GM13976 (cell line): ENCODE measurements around the gene FMNL2.

ENCODE experiments used
- DNase-seq: peaks from one replicate; pipeline ENCODE4 v3.0.0; 2012; ENCODE audit warnings: low spot score
- CTCF ChIP-seq: IDR thresholded peaks from 2 replicates; pipeline ENCODE4 v1.5.1; 2012; ENCODE audit warnings: borderline replicate concordance, mild to moderate bottlenecking; ENCODE audit not compliant: insufficient read depth; ENCODE audit errors: extremely low read depth, missing control alignments, control extremely low read depth
- in situ Hi-C: fragments of 300-500 bp; cut with MboI; formaldehyde crosslinking; loops from one replicate; pipeline ENCODE4 v1.12.0; 2022; ENCODE audit warnings: low sequenced_read_pairs, mixed read lengths, inconsistent platforms; ENCODE audit not compliant: unreplicated experiment

FMNL2 gene

GRCh38 chr2:152405206-152406118, 70.5 kb downstream of the FMNL2 start:
- DNase-seq: no peak
- TF ChIP-seq CTCF: no peak
- in situ Hi-C loops: no loop called here

DNA sequence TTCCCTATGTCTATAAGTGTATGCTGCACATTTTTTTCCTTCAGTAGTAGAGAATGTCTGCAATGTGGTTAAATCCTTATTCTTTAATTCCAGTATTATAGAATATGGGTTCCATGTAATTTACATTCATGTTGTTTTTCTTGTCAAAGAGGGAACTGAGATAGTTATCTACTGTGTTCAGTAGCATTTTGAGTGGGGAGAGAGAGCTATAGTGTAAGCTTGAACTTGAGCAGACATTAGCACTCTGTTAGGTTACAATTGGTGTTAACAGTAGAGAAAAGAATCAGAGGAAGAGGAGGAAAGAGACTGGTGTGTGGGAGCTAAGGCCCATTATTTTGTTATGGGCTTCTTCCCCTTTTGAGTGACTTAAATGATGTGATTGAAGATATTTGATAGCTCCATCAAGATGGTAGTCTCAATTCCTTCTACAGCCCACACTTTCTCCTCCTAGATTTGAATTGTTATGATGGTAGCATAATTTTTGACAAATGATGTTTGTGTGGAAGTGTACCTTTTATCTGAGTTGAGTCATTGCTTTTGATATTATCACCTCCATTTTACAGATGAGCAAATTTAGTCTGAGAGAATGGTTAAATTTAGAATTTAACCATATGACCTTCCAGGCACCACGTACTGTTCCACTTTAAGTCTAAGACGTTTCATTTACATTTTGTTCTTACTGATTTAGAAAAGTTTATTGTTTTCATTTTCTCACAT, 71.3 kb downstream of the FMNL2 start:
- TF ChIP-seq CTCF: no peak
- in situ Hi-C loops: no loop called here

DNA sequence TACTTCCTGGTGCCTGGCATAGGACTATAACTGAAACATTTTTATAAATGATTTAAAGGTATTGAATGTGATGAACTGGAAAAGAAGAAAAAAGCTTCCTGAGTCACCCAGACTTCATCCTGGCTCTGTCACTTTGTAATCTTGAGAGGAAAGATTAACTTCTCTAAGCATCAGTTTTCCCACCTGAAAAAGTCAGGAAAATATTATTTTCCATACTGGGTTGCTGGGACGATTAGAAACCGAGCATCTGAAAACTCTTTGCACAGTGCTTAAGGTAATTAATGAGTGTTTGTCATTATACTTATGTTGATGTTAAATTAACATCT, 71.8 kb downstream of the FMNL2 start:
- TF ChIP-seq CTCF: no peak
- DNase-seq: no peak
- in situ Hi-C loops: no loop called here

More for the DNA sequence above, 71.3 kb downstream of the FMNL2 start:
- no peak for DNase-seq

DNA sequence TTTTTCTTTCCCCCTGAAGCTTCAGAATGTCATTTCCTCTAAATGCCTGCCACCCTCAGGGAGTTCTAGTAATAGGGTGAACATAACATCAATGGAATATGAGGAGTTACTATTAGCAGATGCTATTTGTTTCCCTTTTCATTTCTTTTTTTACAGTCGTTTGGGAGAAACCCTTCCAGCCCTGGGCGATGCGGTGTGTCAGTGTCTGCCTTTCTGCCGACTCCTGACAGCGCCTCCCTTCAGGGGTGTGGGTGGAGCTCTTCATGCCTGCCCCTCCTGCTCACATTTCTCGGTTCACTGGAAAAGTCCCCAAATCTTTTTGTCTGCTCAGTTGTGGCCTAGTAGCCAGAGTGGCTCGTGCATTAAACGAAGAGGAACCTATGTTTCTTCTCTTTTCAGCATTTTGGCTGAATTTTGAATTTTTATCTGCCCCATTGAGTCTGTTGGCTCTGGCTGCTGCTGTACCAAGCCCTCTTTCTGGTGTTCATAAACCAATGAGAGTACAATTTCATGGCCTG, 72.3 kb downstream of the FMNL2 start:
- peak; percentile 59 for DNase-seq
- TF ChIP-seq CTCF: no peak
- in situ Hi-C loops: no loop called here

DNA sequence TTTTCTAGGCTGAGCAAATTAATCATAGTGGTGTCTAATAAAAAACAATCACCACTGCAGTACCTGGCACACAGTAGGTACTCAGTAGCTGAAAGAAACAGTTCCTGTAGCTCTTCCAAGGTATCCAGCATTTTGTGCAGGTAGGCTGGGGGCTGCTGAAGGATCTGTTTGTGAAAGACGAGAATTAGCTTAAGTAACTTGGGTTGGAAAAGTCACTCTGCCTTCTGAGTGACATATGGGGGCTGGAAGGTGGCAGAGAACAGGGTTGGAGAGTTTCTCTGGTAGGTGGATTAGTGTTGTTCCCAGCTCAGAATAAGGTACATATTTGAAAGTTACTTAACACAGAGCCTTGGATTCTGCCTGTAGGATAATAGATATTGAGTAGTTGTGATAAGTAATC, 72.8 kb downstream of the FMNL2 start:
- no peak for DNase-seq
- no peak for TF ChIP-seq CTCF
- in situ Hi-C loops: no loop called here

GRCh38 chr2:152408254-152408653, 73.3 kb downstream of the FMNL2 start:
- no peak for DNase-seq
- TF ChIP-seq CTCF: no peak
- in situ Hi-C loops: no loop called here
